Neural progenitor cell (in vitro differentiated cells): Measurements from ENCODE around the gene CADM1. TPM values are rescaled to one million over a fixed set of nuclear protein-coding genes. Genes with fewer than 3 reads are reported as not detected.

ENCODE experiments used
- DNase-seq: peaks from one replicate; pipeline ENCODE4 v3.0.0-alpha.2; 2016; ENCODE audit warnings: low spot score
- H2AFZ ChIP-seq: fragments of 200-600 bp; sonication (generic); replicated peaks from 2 replicates; pipeline ENCODE4 v1.6.1; 2016; ENCODE audit warnings: antibody characterized with exemption
- H3F3A ChIP-seq: fragments of 200-600 bp; sonication (generic); 2 replicates; pipeline ENCODE4 v1.6.1; 2016; ENCODE audit warnings: antibody characterized with exemption, low read depth
- H3K27ac ChIP-seq: fragments of 200-600 bp; sonication (generic); 2 replicates; pipeline ENCODE4 v1.5.1; 2016; ENCODE audit warnings: mild to moderate bottlenecking
- H3K27me3 ChIP-seq: fragments of 200-600 bp; sonication (generic); 2 replicates; pipeline ENCODE4 v1.6.1; 2016; ENCODE audit warnings: mild to moderate bottlenecking, moderate library complexity
- H3K36me3 ChIP-seq: fragments of 200-600 bp; sonication (generic); 2 replicates; pipeline ENCODE4 v1.5.1; 2016
- H3K4me1 ChIP-seq: fragments of 200-600 bp; sonication (generic); 2 replicates; pipeline ENCODE4 v1.6.1; 2016; ENCODE audit warnings: mixed run types
- H3K4me2 ChIP-seq: fragments of 200-600 bp; sonication (generic); 2 replicates; pipeline ENCODE4 v1.6.1; 2016
- H3K4me3 ChIP-seq: fragments of 200-600 bp; sonication (generic); 2 replicates; pipeline ENCODE4 v1.5.1; 2016
- H3K79me2 ChIP-seq: fragments of 200-600 bp; sonication (generic); 2 replicates; pipeline ENCODE4 v1.6.1; 2016; ENCODE audit warnings: low read depth
- H3K9ac ChIP-seq: fragments of 200-600 bp; sonication (generic); 2 replicates; pipeline ENCODE4 v1.6.1; 2016
- H3K9me3 ChIP-seq: fragments of 200-600 bp; sonication (generic); 2 replicates; pipeline ENCODE4 v1.5.1; 2016; ENCODE audit warnings: low read depth
- H4K20me1 ChIP-seq: fragments of 200-600 bp; sonication (generic); 2 replicates; pipeline ENCODE4 v1.6.1; 2016; ENCODE audit warnings: low read depth
- H3K27ac Mint-ChIP-seq: 3 replicates; pipeline ENCODE4 v1.8.0; 2021; ENCODE audit warnings: mixed read lengths
- H3K27me3 Mint-ChIP-seq: 2 replicates; pipeline ENCODE4 v1.8.0; 2022; ENCODE audit warnings: low read depth, mild to moderate bottlenecking, inconsistent platforms, moderate library complexity, mixed read lengths; ENCODE audit not compliant: insufficient read depth
- H3K36me3 Mint-ChIP-seq: 3 replicates; pipeline ENCODE4 v1.8.0; 2021; ENCODE audit warnings: mixed read lengths
- H3K4me1 Mint-ChIP-seq: 3 replicates; pipeline ENCODE4 v1.8.0; 2021; ENCODE audit warnings: mixed read lengths
- H3K4me3 Mint-ChIP-seq: 3 replicates; pipeline ENCODE4 v1.8.0; 2021; ENCODE audit warnings: mild to moderate bottlenecking, moderate library complexity, mixed read lengths
- H3K9me3 Mint-ChIP-seq: 3 replicates; pipeline ENCODE4 v1.8.0; 2020; ENCODE audit warnings: mixed read lengths
- CTCF ChIP-seq: fragments of 200-600 bp; sonication (generic); IDR thresholded peaks from 2 replicates; pipeline ENCODE4 v1.5.1; 2017; ENCODE audit warnings: antibody characterized with exemption, mild to moderate bottlenecking
- EZH2 ChIP-seq: fragments of 200-600 bp; sonication (generic); IDR thresholded peaks from 2 replicates; pipeline ENCODE4 v1.6.1; 2017; ENCODE audit warnings: antibody characterized with exemption, mild to moderate bottlenecking, moderate library complexity
- EZH2phosphoT487 ChIP-seq: fragments of 200-600 bp; sonication (generic); IDR thresholded peaks from 2 replicates; pipeline ENCODE4 v1.6.1; 2017; ENCODE audit warnings: antibody characterized with exemption
- total RNA-seq: library from RNA; depleted of rRNA; stranded (reverse); fragments of >200 nt; gene quantifications from 2 replicates; pipeline ENCODE4 v1.2.3, GENCODE V29; 2015; ENCODE audit warnings: low replicate concordance

Gene CADM1
- total RNA-seq, 1 donor from 2014 or later = 123 TPM

DNA sequence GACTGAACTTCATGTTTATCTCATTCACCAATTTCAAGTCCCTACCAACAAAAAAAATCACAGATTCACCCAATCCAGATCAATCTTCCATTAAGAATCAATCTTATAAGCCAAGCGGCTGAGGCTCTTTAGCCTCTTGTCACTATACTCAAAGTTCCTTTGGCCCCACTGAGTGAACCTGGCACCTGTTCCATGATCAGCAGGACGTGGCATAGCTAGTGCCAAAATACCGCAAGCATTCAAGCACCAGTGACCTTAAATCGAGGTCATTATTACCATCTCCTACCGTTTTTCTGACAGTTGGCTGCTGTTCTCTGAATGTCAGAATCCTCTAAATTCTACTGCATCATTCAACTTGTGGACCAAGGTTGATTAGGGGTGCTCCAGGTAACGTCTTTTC, 141.2 kb downstream of the CADM1 start:
- no peaks in the 10 kb centered on the region for H3K9me3 Mint-ChIP-seq
- H3K4me3 ChIP-seq = no peak overlapping the region
- H3K4me3 Mint-ChIP-seq = no peak overlapping the region
- H3F3A ChIP-seq = no peaks in the 10 kb centered on the region
- no peaks in the 10 kb centered on the region for H3K27me3 Mint-ChIP-seq
- no peak overlapping the region for H3K27ac Mint-ChIP-seq
- H4K20me1 ChIP-seq = no peaks in the 10 kb centered on the region
- no peaks in the 10 kb centered on the region for H3K9me3 ChIP-seq
- peaks cover 3% of the 10 kb centered on the region for H3K36me3 Mint-ChIP-seq
- H3K4me1 ChIP-seq = no peaks in the 10 kb centered on the region
- no peak overlapping the region for H2AFZ ChIP-seq
- no peak overlapping the region for H3K4me2 ChIP-seq
- no peak for DNase-seq
- H3K27ac ChIP-seq = no peak overlapping the region
- H3K9ac ChIP-seq = no peak overlapping the region
- no peaks in the 10 kb centered on the region for H3K4me1 Mint-ChIP-seq
- TF ChIP-seq CTCF = no peak
- TF ChIP-seq EZH2phosphoT487 = no peak
- TF ChIP-seq EZH2 = no peak
- no peaks in the 10 kb centered on the region for H3K79me2 ChIP-seq
- H3K36me3 ChIP-seq = no peaks in the 10 kb centered on the region
- H3K27me3 ChIP-seq = no peaks in the 10 kb centered on the region

DNA sequence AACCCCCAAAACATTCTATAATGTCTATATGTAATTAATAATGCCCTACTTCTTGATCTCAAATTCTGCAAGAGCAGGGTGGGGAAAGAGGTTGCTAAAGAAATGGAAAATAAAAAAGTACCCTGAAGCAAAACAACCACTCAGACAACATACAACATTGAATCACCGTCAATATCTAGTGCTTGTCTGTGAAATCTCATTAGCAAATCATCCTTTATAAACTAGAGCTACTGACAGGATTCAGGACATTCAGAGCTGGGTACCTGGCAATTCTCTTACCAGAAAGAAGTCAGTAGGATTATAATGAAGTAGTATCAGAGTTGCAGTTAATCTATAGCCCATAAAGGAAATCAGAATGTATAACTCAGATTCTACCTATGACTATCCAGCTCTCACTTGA, 143.2 kb downstream of the CADM1 start:
- H3K9me3 Mint-ChIP-seq = no peaks in the 10 kb centered on the region
- H3K4me3 Mint-ChIP-seq = no peak overlapping the region
- no peaks in the 10 kb centered on the region for H3K27me3 Mint-ChIP-seq

GRCh38 chr11:115360186-115360824, 143.9 kb downstream of the CADM1 start:
- Histone ChIP-seq H3K9me3 (no peaks in the 10 kb centered on the region), H3K4me1 (no peaks in the 10 kb centered on the region), H2AFZ (no peak overlapping the region), H3K27ac (no peak overlapping the region), H4K20me1 (no peaks in the 10 kb centered on the region), H3K79me2 (no peaks in the 10 kb centered on the region), H3K9ac (no peak overlapping the region), H3K4me3 (no peak overlapping the region), H3K36me3 (no peaks in the 10 kb centered on the region), H3K27me3 (no peaks in the 10 kb centered on the region), H3F3A (no peaks in the 10 kb centered on the region), H3K4me2 (no peak overlapping the region)
- no peak for TF ChIP-seq CTCF
- no peak for TF ChIP-seq EZH2
- no peak for TF ChIP-seq EZH2phosphoT487
- no peaks in the 10 kb centered on the region for H3K4me1 Mint-ChIP-seq
- peaks cover 3% of the 10 kb centered on the region for H3K36me3 Mint-ChIP-seq
- DNase-seq = no peak
- no peaks in the 10 kb centered on the region for H3K9me3 Mint-ChIP-seq
- H3K27ac Mint-ChIP-seq = no peak overlapping the region
- H3K4me3 Mint-ChIP-seq = no peak overlapping the region
- no peaks in the 10 kb centered on the region for H3K27me3 Mint-ChIP-seq

More for the DNA sequence above, 143.2 kb downstream of the CADM1 start:
- H3K27me3 ChIP-seq = no peaks in the 10 kb centered on the region
- no peak overlapping the region for H2AFZ ChIP-seq
- Mint-ChIP-seq H3K27ac (no peak overlapping the region), H3K36me3 (peaks cover 3% of the 10 kb centered on the region), H3K4me1 (no peaks in the 10 kb centered on the region)
- no peaks in the 10 kb centered on the region for H3F3A ChIP-seq
- H3K4me1 ChIP-seq = no peaks in the 10 kb centered on the region
- H3K27ac ChIP-seq = no peak overlapping the region
- no peaks in the 10 kb centered on the region for H3K36me3 ChIP-seq
- DNase-seq = no peak
- H3K9ac ChIP-seq = no peak overlapping the region
- H3K9me3 ChIP-seq = no peaks in the 10 kb centered on the region
- H3K4me2 ChIP-seq = no peak overlapping the region
- no peaks in the 10 kb centered on the region for H3K79me2 ChIP-seq
- TF ChIP-seq EZH2phosphoT487 (no peak), CTCF (no peak), EZH2 (no peak)
- no peak overlapping the region for H3K4me3 ChIP-seq
- H4K20me1 ChIP-seq = no peaks in the 10 kb centered on the region
